ENCODE measurements around the gene AGAP2.

Gene AGAP2

GRCh38 chr12:57725851-57726150, 12.7 kb downstream of the AGAP2 start (continued):
- TF ChIP-seq PRDM4 (tag by site-specific recombination; IDR thresholded peaks at IDR 0.05) (no peak), ZIC2 (tag by site-specific recombination; IDR thresholded peaks at IDR 0.05) (peak; percentile 84; the same call in 1 of the 2 replicates), ZBTB44 (tag by site-specific recombination; IDR thresholded peaks at IDR 0.05) (no peak), ZNF404 (tag by site-specific recombination; IDR thresholded peaks at IDR 0.05) (no peak), ZNF423 (tag by site-specific recombination; IDR thresholded peaks at IDR 0.05) (no peak), IKZF3 (tag by site-specific recombination; IDR thresholded peaks at IDR 0.05) (peak; percentile 55; the same call in 1 of the 2 replicates), ZNF169 (tag by site-specific recombination; IDR thresholded peaks at IDR 0.05) (no peak), ZNF184 (tag by site-specific recombination; IDR thresholded peaks at IDR 0.05) (no peak), MEIS1 (CRISPR knock-in tag; IDR thresholded peaks at IDR 0.05; ENCODE audit: borderline replicate concordance) (no peak), ZNF529 (tag by site-specific recombination; IDR thresholded peaks at IDR 0.05; ENCODE audit: insufficient replicate concordance) (no peak)

GRCh38 chr12:57724936-57725740, 13.4 kb downstream of the AGAP2 start:
- ChIA-PET POLR2A (interaction anchor here (1.0 to 2.3 kb wide), 5 partner anchors 10 to 114 kb away, joined by 3 to 15 read pairs (median 6); partner anchors contain the start of genes ARHGEF25, EEF1AKMT3, METTL1 and TSPAN31), CTCF (interaction anchor here (0.7 to 4.6 kb wide), 17 partner anchors 9 to 1034 kb away, joined by 3 to 55 read pairs (median 6); partner anchors contain the start of genes ARHGEF25, OS9, TSFM and TSPAN31)
- Histone ChIP-seq H3K4me3 (ENCODE audit: low read depth, low read length) (no peak overlapping the region), H3K27ac (ENCODE audit: extremely low read depth, low read depth, low read length) (no peak overlapping the region), H3K4me1 (ENCODE audit: control insufficient read depth, insufficient read depth, low read length) (no peaks in the 10 kb centered on the region), H3K36me3 (ENCODE audit: control insufficient read depth in 2 of 2, insufficient read depth in 1 of 2, low read length in 2 of 2) (peaks cover 3 to 18% of the 10 kb centered on the region in 2 experiments; a peak in 2 of 3 replicates), H3K9me3 (ENCODE audit: control insufficient read depth, insufficient read depth, low read depth, low read length) (no peaks in the 10 kb centered on the region)
- TF ChIP-seq ZNF624 (tag by site-specific recombination; IDR thresholded peaks at IDR 0.05) (no peak), PATZ1 (tag by site-specific recombination; IDR thresholded peaks at IDR 0.05) (peak; percentile 14; the same call in 1 of the 2 replicates), ZNF398 (tag by site-specific recombination; IDR thresholded peaks at IDR 0.05) (0 out of 2 replicates have a peak, but pooled peaks have one; percentile 15)
